Measurements from ENCODE around the gene TNRC18.
"Not testable (repeated sequence)": the region's sequence is repeated elsewhere in the genome, so short reads cannot be mapped to it uniquely, and the experiment has no call there.

The TNRC18 gene

DNA sequence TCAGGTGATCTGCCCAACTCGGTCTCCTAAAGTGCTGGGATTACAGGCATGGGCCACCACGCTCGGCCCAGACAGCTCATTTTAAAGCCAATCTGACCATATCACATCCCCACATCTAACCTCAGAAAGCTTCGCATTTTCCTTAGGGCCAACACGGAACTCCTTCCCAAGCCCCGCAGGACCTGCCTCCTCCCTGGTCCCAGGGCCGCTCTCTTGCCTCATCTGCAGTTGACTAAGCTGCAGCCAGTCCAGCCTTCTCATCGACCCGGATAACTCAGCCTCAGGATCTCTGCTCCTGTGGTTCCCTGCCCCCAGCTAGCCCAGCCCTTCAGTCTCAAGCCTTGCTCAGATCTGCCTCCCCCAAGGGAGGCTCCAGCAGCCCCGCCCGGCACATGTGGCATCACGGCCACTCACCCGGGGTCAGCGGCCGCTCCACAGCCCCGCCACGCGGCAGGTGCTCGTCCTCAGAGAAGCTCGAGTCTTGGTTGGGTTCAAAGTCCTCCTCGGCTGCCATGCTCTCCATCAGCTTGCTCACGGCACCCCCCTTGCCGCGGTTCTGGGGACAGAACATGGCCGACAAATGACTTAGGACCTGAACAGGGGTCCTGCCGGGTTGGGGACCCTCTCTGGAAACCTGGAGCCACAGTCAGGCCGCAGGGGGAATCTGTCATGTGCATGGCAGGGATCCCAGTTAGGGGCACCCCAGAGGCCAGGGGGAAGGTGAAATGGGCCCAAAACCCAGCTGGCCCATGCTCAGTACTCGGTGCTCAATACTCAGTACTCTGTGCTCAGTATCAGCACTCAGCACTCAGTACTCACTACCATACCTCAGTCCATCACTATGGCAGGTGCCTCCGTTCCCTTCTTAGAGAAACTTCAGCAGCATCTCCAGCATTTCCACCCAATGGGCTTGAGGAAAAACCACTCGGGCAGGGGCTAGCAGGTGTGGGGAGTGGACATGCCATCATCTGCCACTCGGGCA is 99.5 kb downstream of the TNRC18 start:
- not testable (repeated sequence) for H3K4me1 Mint-ChIP-seq (ENCODE audit: low read depth in 2 of 2); ATAC-seq (replicated peaks); H3K27me3 Mint-ChIP-seq; H3K4me3 Mint-ChIP-seq; DNase-seq; H3K27ac Mint-ChIP-seq; H3K9me3 Mint-ChIP-seq
- peaks cover 43% of the 10 kb centered on the region for H3K36me3 Mint-ChIP-seq (ENCODE audit: insufficient read depth)

DNA sequence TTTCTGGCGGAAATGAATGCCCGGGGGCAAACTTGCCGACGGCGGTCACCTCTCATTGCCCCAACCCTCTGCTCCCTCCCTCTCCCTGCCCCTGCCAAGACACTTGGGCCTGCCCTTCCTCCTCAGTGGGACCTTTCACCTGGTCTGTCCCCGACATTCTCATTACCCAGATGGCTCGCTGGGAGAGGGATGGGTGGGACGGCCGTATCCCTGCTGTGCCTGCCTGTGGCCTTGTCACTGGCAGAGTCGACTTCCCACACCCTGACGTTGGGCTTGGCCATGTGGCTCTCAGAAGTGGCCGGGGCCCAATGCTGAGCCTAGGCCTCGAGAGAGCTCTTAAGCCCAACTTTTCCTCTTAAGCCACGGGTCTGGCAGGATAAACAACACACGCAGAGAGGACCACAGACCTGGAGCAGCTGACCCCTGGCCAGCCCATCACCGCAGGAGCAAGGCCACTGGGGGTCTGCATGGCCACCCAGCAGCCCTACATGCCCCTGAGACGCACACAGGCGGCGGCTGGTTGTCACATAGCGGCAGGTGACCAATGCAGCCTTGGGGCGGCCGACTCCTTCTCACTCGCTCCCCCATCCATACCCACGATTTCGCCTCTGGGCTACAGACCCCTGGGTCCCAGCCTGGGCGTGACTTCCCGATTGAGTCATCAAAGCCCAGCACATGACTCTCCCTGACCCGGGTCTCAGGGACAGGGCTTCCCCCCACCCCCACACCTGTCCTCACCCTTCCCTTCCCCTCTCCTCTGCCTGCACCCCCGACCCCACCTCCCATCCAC is 100.8 kb downstream of the TNRC18 start:
- Mint-ChIP-seq H3K36me3 (ENCODE audit: insufficient read depth) (peaks cover 54% of the 10 kb centered on the region), H3K9me3 (peaks cover 0 to 8% of the 10 kb centered on the region in 2 donors), H3K4me3 (no peak overlapping the region), H3K4me1 (ENCODE audit: low read depth in 2 of 2) (peaks cover 2 to 4% of the 10 kb centered on the region in 2 donors), H3K27me3 (no peaks in the 10 kb centered on the region), H3K27ac (peak overlapping the region in 1 of 2 donors; percentile 31)
- no peak for DNase-seq
- ATAC-seq (replicated peaks), result no peak

DNA sequence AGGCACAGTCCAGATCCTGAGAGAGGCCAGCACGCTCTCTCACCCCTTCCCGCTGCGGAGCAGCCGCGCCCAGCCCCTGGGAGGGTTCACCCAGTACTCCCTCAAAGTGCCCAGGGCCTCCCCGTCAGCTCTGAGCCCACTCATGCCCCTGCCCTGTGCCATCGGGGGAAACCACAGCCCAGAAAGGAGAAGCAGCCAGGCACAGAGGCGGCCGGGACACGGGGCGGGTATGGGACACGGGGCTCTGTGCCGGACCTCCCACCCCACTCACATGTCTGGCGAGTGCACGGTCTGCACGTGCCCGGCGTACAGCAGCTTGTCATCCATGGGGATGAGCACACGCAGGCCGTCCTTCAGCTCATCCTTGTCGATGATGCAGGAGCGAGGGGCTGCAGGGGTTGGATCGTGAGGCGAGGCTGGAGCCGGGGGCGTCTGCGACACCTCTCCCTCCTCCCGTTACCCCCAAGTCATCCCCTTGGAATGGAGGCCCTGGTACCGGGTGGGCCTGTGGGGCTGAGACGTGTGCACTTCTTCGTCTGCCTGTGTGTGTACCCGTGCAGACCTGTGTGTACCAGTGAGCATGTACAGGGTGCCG is 102.7 kb downstream of the TNRC18 start:
- Mint-ChIP-seq H3K4me3 (no peak overlapping the region), H3K36me3 (ENCODE audit: insufficient read depth) (peaks cover 55% of the 10 kb centered on the region), H3K4me1 (ENCODE audit: low read depth in 2 of 2) (peaks cover 0 to 2% of the 10 kb centered on the region in 2 donors), H3K27ac (no peak overlapping the region), H3K9me3 (peaks cover 0 to 8% of the 10 kb centered on the region in 2 donors), H3K27me3 (no peaks in the 10 kb centered on the region)
- no peak for ATAC-seq (replicated peaks)
- no peak for DNase-seq

DNA sequence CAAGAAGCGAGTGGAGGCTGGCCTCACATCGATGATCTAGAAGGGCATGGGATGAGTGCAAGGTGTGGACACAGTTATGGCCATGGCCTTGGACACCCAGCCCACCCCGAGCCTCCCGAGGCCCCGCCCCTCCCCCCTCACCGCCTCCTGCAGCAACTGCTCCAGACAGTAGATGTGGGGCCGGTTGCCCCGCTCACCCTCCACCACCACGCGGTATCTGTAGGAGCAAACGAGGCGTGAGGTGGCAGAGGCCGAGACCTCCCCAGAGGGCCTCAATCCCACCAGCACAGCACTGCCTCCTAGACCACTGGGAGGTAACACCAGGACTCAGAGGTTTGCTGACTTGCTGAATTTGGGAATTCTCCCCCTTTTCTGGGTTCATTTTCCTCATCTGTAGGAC is 103.2 kb downstream of the TNRC18 start:
- H3K36me3 Mint-ChIP-seq (ENCODE audit: insufficient read depth), result peaks cover 55% of the 10 kb centered on the region
- no peaks in the 10 kb centered on the region for H3K27me3 Mint-ChIP-seq
- peaks cover 0 to 2% of the 10 kb centered on the region in 2 donors for H3K4me1 Mint-ChIP-seq (ENCODE audit: low read depth in 2 of 2)
- H3K4me3 Mint-ChIP-seq, result no peak overlapping the region
- ATAC-seq (replicated peaks), result no peak
- H3K9me3 Mint-ChIP-seq, result peaks cover 0 to 8% of the 10 kb centered on the region in 2 donors
- no peak for DNase-seq
- no peak overlapping the region for H3K27ac Mint-ChIP-seq

DNA sequence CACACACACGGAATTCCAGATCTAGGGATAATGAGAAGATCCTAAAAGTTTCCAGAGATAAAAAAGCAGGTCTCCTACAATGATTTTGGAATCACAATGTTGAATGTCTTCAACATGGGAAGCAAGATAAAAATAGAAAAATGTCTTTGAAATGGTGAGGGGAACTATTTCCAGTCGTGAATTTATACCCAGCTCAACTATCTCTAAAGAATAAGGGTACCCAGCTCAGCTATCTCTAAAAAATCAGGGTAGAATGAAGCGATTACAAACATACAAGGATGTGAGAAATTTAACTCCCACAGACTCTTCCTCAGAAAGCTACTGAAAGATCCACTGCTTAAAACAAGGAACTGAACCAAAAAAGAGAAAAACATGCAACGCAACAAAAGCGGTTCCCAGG is 105.0 kb downstream of the TNRC18 start:
- not testable (repeated sequence) for DNase-seq; H3K27me3 Mint-ChIP-seq; H3K9me3 Mint-ChIP-seq; ATAC-seq (replicated peaks); H3K4me1 Mint-ChIP-seq (ENCODE audit: low read depth in 2 of 2); H3K4me3 Mint-ChIP-seq; H3K27ac Mint-ChIP-seq
- H3K36me3 Mint-ChIP-seq (ENCODE audit: insufficient read depth), result peaks cover 53% of the 10 kb centered on the region

DNA sequence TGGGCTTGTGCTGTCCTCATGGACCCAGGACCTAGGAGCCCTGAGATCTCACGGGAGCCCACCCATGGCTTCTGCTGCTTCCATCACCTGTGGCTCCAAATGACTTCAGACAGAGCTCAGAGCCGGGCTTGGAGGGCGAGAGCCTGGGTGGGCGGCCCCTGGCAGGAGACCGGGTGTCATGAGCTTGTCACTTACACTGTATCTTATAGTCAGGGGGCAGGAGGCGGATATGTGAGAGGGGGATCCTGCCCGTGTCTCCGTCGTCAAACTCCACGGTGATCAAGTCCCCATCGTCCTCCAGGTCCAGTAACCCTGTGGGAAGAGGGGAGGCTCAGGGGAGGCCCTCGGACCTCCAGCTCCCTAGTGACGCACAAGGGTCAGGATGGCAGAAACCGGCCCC is 107.9 kb downstream of the TNRC18 start:
- ATAC-seq (replicated peaks), result no peak
- H3K36me3 Mint-ChIP-seq (ENCODE audit: insufficient read depth), result peaks cover 44% of the 10 kb centered on the region
- DNase-seq, result no peak
- no peaks in the 10 kb centered on the region for H3K4me1 Mint-ChIP-seq (ENCODE audit: low read depth in 2 of 2)
- H3K9me3 Mint-ChIP-seq, result peaks cover 0 to 8% of the 10 kb centered on the region in 2 donors
- no peak overlapping the region for H3K4me3 Mint-ChIP-seq
- no peaks in the 10 kb centered on the region for H3K27me3 Mint-ChIP-seq
- peak overlapping the region in 1 of 2 donors; percentile 62 for H3K27ac Mint-ChIP-seq

DNA sequence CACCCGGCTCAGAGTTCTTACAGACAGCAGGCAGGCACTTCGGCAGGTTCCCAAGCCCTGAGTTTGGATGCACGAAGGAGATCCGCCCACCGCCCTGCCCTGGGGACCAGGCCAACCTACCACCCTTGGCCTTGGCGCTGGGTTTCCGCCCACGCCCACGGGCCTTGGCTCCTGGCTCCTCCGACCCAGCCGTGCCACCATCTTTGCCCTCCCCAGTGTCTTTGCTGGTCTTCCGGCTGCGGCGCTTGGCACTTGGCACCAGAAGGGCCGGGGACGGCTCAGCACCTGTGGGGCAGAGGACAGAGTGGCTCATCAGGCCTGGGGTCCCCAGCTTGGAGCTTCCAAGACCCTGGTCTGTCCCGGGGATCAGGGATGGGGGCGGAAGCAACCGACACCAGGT is 108.8 kb downstream of the TNRC18 start:
- no peaks in the 10 kb centered on the region for H3K4me1 Mint-ChIP-seq (ENCODE audit: low read depth in 2 of 2)
- peaks cover 0 to 8% of the 10 kb centered on the region in 2 donors for H3K9me3 Mint-ChIP-seq
- no peak overlapping the region for H3K4me3 Mint-ChIP-seq
- H3K27ac Mint-ChIP-seq, result no peak overlapping the region
- H3K27me3 Mint-ChIP-seq, result no peaks in the 10 kb centered on the region
- no peak for ATAC-seq (replicated peaks)
- peaks cover 44% of the 10 kb centered on the region for H3K36me3 Mint-ChIP-seq (ENCODE audit: insufficient read depth)
- DNase-seq, result no peak

DNA sequence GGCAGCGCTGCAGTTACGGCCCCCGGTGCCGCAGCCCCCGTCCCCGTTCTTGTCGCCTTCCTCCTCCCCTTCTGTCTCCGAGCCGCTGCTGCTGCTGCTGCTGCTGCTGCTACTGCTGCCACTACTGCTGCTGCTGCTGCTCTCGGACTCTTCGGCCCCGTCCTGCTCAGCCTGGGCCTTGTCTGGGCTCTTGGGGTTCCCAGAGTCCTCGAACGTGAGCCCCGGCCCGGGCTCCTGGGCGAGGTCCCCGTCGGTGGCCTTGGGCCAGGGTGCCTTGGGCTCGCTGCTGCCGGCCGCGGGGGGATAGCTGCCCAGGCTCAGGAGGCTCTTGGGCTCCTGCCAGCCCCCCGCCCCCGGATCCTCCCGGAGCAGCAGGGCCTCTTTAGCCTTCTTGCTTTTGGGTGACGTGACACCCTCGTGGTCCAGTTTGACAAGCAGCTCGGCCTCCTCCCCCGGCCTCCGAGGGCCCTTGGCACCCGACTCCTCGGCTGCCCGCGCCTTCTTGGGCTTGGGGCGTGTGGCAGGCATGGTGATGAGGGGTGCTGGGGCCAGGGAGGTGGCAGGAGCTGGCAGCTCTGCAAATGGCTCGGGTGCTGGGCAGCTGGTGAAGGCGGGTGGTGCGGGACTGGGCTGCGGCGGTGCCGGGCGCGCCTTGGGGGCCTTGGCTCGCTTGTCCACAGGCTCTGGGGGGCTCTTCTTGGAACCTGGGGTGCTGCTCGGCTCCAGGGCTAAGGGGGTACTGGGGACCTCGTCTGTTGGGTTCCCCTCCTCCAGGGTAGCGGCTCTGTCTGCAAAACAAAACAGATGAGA is 110.4 kb downstream of the TNRC18 start:
- DNase-seq; ATAC-seq (replicated peaks); H3K4me3 Mint-ChIP-seq; H3K9me3 Mint-ChIP-seq; H3K27ac Mint-ChIP-seq; H3K27me3 Mint-ChIP-seq; H3K4me1 Mint-ChIP-seq (ENCODE audit: low read depth in 2 of 2): not testable (repeated sequence)
- H3K36me3 Mint-ChIP-seq (ENCODE audit: insufficient read depth), result peaks cover 33% of the 10 kb centered on the region

DNA sequence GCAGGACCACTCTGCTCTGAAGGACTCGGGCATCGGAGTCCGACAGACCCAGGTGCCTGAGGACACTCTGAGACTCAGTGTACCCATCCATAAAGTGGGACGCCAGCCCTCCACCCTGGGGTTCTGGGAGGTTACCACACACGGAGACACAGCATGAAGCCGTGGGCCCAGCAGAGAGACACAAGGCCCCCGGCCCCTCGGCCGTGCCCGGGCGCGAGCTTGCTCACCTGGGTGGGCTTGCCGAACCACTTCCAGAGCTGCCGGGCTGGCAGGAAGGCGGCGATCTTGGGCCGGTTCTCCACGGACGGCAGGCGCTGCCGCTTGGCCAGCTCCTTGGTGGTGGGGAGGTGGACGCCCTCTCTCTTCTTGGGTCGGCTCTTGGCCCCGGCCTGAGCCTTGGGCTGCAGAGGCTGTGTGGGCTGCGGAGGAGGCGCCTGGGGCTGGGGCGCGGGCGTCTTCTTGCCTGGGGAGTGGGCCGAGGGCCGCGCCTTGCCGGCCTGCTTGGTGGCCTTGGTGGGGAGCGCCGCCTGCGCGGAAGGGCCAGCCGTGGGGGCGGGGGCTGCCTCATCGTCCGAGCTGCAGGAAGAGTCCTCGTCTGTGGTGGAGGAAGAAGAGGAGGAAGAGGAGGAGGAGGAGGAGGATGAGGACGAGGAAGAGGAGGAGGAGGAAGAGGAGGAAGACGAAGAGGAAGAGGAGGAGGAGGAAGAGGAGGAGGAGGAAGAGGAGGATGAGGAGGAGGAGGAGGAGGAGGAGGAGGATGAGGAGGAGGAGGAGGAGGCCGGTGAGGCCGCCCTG is 111.2 kb downstream of the TNRC18 start:
- not testable (repeated sequence) for H3K27me3 Mint-ChIP-seq; DNase-seq; H3K4me1 Mint-ChIP-seq (ENCODE audit: low read depth in 2 of 2); H3K27ac Mint-ChIP-seq; H3K4me3 Mint-ChIP-seq; ATAC-seq (replicated peaks); H3K9me3 Mint-ChIP-seq
- peaks cover 37% of the 10 kb centered on the region for H3K36me3 Mint-ChIP-seq (ENCODE audit: insufficient read depth)

DNA sequence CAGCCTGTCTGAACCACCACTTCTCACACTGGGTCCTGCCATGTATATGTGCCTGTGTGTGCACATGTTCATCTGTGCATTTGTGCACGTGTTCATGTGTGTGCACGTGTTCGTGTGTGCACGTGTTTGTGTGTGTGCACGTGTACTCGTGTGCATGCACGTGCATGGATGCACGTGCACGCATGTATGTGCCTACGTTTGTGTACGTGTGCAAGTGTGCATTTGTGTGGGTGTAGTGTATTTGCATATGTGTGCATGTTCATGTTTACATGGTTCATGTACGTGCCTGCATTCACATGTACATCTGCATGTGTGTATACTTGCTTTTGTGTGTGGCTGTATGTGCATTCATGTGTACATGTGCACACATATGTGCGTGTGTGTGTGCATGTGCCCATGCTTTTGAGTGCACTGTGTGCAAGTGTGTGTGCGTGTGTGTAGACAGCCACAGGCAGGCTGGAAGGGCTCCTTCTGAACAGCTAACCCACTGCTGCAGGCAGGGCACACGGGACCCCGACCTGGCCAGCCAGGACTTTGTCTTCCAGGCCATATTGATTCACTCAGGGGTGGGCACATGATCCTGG is 112.7 kb downstream of the TNRC18 start:
- Mint-ChIP-seq H3K36me3 (ENCODE audit: insufficient read depth) (peaks cover 44% of the 10 kb centered on the region), H3K4me1 (ENCODE audit: low read depth in 2 of 2) (peaks cover 0 to 4% of the 10 kb centered on the region in 2 donors)
- no peak for ATAC-seq (replicated peaks)

DNA sequence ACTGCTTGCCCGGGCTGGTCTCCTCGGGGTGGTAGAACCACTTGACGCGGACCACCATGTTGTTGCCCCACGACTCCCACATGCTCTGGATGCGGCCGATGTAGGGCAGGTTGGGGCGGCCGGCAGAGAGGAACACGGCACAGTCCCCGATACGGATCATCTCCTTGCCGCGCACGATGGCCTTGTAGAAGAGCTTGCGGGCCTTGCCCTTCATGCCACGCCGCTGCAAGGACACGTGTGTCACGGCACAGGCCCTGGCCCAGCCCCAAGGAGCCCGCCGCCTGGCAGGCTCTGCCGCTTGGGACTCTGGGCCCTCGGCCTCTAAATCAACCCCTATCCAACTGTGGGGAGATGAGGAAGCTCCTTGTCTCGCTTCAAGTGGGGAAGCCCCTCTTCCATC is 114.5 kb downstream of the TNRC18 start:
- H3K4me3 Mint-ChIP-seq, result no peak overlapping the region
- H3K36me3 Mint-ChIP-seq (ENCODE audit: insufficient read depth), result peaks cover 34% of the 10 kb centered on the region
- peaks cover 0 to 4% of the 10 kb centered on the region in 2 donors for H3K4me1 Mint-ChIP-seq (ENCODE audit: low read depth in 2 of 2)
- H3K27me3 Mint-ChIP-seq, result no peaks in the 10 kb centered on the region
- no peak for DNase-seq
- no peak for ATAC-seq (replicated peaks)
- no peaks in the 10 kb centered on the region for H3K9me3 Mint-ChIP-seq
- no peak overlapping the region for H3K27ac Mint-ChIP-seq

More for the DNA sequence above, 112.7 kb downstream of the TNRC18 start:
- DNase-seq, result no peak
- no peaks in the 10 kb centered on the region for H3K9me3 Mint-ChIP-seq
- H3K27ac Mint-ChIP-seq, result no peak overlapping the region
- no peak overlapping the region for H3K4me3 Mint-ChIP-seq
- no peaks in the 10 kb centered on the region for H3K27me3 Mint-ChIP-seq

All from effector memory CD8-positive, alpha-beta T cell (primary cell).